Psoas muscle (tissue), 8 donors: Measurements from ENCODE around the gene KMT2A. TPM values are rescaled to one million over a fixed set of nuclear protein-coding genes. Genes with fewer than 3 reads are reported as not detected.

Experiments
- ATAC-seq, 4 donors: fragments of 200-7000 bp; cut with Tn5 transposase; one replicate each; pipeline ENCODE4 v1.9.1; 2020; ENCODE audit warnings: moderate library complexity in 3 of 4, mild to moderate bottlenecking in 2 of 4
- DNase-seq, 2 donors: peaks; one replicate each; pipeline ENCODE4 v3.0.0-alpha.2; 2020
- H3K27ac ChIP-seq: fragments of 200-600 bp; one replicate; pipeline ENCODE4 v1.8.0; 2022
- H3K27me3 ChIP-seq, 3 donors: fragments of 200-600 bp in 1 of 3; one replicate each; pipeline versions ENCODE4 v1.6.1 to v1.8.0; 2013 to 2022; ENCODE audit warnings: low read length in 2 of 3, mild to moderate bottlenecking in 2 of 3, moderate library complexity in 1 of 3; ENCODE audit not compliant: insufficient read depth in 3 of 3
- H3K36me3 ChIP-seq, 2 donors: fragments of 200-600 bp in 1 of 2; one replicate each; pipeline versions ENCODE4 v1.6.1 to v1.8.0; 2013 to 2022; ENCODE audit warnings: low read depth in 1 of 2, mild to moderate bottlenecking in 1 of 2, moderate library complexity in 1 of 2; ENCODE audit not compliant: insufficient read depth in 1 of 2
- H3K4me1 ChIP-seq: fragments of 200-600 bp; one replicate; pipeline ENCODE4 v1.8.0; 2022
- H3K4me3 ChIP-seq: fragments of 200-600 bp; one replicate; pipeline ENCODE4 v1.8.0; 2022; ENCODE audit warnings: mild to moderate bottlenecking
- H3K9me3 ChIP-seq: fragments of 200-600 bp; one replicate; pipeline ENCODE4 v1.8.0; 2022
- CTCF ChIP-seq: fragments of 200-600 bp; IDR thresholded peaks from one replicate; pipeline ENCODE4 v1.8.0; 2022; ENCODE audit warnings: antibody characterized with exemption
- WGBS, 3 donors: extraction: QIAGEN DNeasy Blood & Tissue Kit; methylation state at CpG; one replicate each; pipeline versions ENCODE4 v1.1.6 to v1.1.7; 2013; 5-methylcytosine and 5-hydroxymethylcytosine counted together
- intact Hi-C, 2 donors: fragments of 100-400 bp; cut with DNase I; formaldehyde crosslinking; loops; one replicate each; pipeline versions ENCODE4 v1.11.0 to v1.14.2; 2022
- polyA plus RNA-seq, 3 donors: library from polyadenylated mRNA; stranded (reverse); fragments of 200-250 nt; gene quantifications; one replicate each; pipeline ENCODE4 v1.2.3, GENCODE V29; 2013
- total RNA-seq, 4 donors: library from RNA; stranded (reverse); fragmentation: NEBNext Ultra II Directional in 2 of 4; extraction: Animal tissue kit (Norgen Biotek cat#: 25700) in 2 of 4; gene quantifications; one replicate each; pipeline versions ENCODE4 v1.2.1 to v1.2.4, GENCODE V29; 2021 to 2023
- donor health status: healthy with polysubstance abuse.
- donor health status: DM: no; HTN: no; CAD: no; lungs with moderate emphysema.
- donor health status: Bipolar disorder and iron deficiency.
- donor health status: healthy.
- donor health status: DM: yes; HTN: yes; CAD: no.
- donor health status: DM: no; HTN: no; CAD: no.
- donor health status: DM: no; HTN: no; CAD: no.
- donor health status: DM: yes; HTN: yes; CAD: no.

Gene KMT2A
- total and polyA plus RNA-seq, 7 donors = 3.1 to 27.3 (median 18.1) TPM

- intact Hi-C loops = loop anchor here (5.0 to 10.0 kb wide), 3 partner anchors 83 to 288 kb away; partner anchors contain the start of gene ATP5MG (in 2 of the 2)
- DNase-seq (no peak), ATAC-seq (no peak)
- Histone ChIP-seq H3K4me3 (no peak overlapping the region), H3K27ac (no peak overlapping the region), H3K4me1 (no peaks in the 10 kb centered on the region), H3K9me3 (no peaks in the 10 kb centered on the region), H3K36me3 (peaks cover 7 to 100% of the 10 kb centered on the region in 2 donors), H3K27me3 (no peaks in the 10 kb centered on the region)
- no peak for TF ChIP-seq CTCF
Observed at GRCh38 chr11:118485273-118485672, 49.0 kb downstream of the KMT2A start.

- H3K4me3 ChIP-seq = no peak overlapping the region
- H3K27ac ChIP-seq = no peak overlapping the region
- intact Hi-C loops = loop anchor here (2.0 to 10.0 kb wide), 5 partner anchors 86 to 344 kb away; partner anchors contain the start of gene ATP5MG (in 2 of the 2)
- 27 to 29% (median 29%) methylated on average over 7 of the region's 7 CpGs for WGBS, 3 donors
- peaks cover 7 to 100% of the 10 kb centered on the region in 2 donors for H3K36me3 ChIP-seq
- no peaks in the 10 kb centered on the region for H3K9me3 ChIP-seq
- peak; percentile 76 for TF ChIP-seq CTCF
- DNase-seq (peak; percentile 56 to 73), ATAC-seq (peak; percentile 61 to 89 (median 69))
- H3K27me3 ChIP-seq = no peaks in the 10 kb centered on the region
- no peaks in the 10 kb centered on the region for H3K4me1 ChIP-seq
Observed at GRCh38 chr11:118488480-118489109, 52.3 kb downstream of the KMT2A start.

GRCh38 chr11:118491041-118491440 is 54.7 kb downstream of the KMT2A start:
- intact Hi-C loops = loop anchor here in 1 of 2 donors (10.0 kb wide), 1 partner anchor 346 kb away; no protein-coding TSS in a partner anchor
- ATAC-seq (no peak), DNase-seq (no peak)
- peaks cover 7 to 100% of the 10 kb centered on the region in 2 donors for H3K36me3 ChIP-seq
- no peak overlapping the region for H3K4me3 ChIP-seq
- no peak overlapping the region for H3K27ac ChIP-seq
- WGBS, 3 donors = 81 to 85% (median 81%) methylated on average over 4 of the region's 4 CpGs
- no peak for TF ChIP-seq CTCF
- H3K27me3 ChIP-seq = no peaks in the 10 kb centered on the region
- H3K4me1 ChIP-seq = no peaks in the 10 kb centered on the region
- H3K9me3 ChIP-seq = no peaks in the 10 kb centered on the region

GRCh38 chr11:118497831-118498230 is 61.5 kb downstream of the KMT2A start:
- no peak for ATAC-seq
- H3K9me3 ChIP-seq = no peaks in the 10 kb centered on the region
- H3K27me3 ChIP-seq = no peaks in the 10 kb centered on the region
- H3K36me3 ChIP-seq = peaks cover 13 to 100% of the 10 kb centered on the region in 2 donors
- H3K4me3 ChIP-seq = no peak overlapping the region
- WGBS, 3 donors = 88 to 93% (median 89%) methylated on average over 4 of the region's 4 CpGs
- DNase-seq = no peak
- H3K4me1 ChIP-seq = no peaks in the 10 kb centered on the region
- H3K27ac ChIP-seq = no peak overlapping the region
- no peak for TF ChIP-seq CTCF
- intact Hi-C loops = loop anchor here in 1 of 2 donors (10.0 kb wide), 1 partner anchor 353 kb away; no protein-coding TSS in a partner anchor
